ENCODE results near the gene CASP3.

DNA sequence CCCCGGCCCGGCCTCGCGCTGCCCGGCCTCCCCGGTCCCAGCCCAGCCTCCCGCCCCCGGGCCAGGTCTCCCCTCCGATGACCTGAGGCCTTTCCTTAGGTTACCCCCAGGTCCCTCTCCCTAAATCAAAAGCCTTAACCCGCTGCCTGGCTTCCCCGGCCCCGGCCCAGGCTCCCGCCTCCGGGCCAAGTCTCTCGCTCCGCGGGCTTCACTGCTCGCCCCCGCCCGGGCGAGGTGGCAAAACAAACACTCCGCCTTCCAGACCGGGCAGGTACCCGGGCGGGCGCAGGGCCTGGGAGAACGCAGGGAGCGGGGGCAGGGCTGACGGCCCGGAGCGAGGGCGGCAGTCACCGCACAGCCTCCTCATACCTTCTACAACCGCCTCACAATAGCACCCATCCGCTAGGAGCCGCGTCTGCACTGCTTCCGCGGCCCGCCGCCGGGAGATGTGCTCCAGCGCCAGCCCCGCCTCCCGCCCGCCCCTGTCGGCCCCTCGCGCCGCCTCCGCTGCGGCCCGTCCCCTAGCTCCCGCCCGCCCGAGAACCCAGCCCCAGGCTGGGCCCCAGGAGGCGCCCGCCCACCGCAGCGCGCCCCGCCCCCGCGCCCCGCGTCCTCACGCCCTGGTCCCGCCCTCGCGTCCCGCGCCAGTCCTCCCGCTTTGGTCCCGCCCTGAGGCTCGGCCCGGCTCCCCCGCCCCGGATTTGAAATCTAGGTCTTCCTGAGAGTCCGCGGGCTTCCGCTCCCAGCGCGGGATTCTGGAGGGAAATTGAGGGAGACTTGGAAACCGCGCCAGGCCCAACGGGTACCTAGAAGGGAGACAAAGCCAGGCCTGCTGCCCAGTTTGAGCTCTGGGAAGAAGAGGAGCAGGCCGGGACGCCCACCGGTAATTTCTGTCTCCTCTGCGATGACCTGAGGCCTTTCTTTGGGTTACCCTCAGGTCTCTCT lies at the start of gene CASP3, which contains the start of gene PRIMPOL:
- no peak for TF ChIP-seq EP300 (IDR thresholded peaks at IDR 0.05; ENCODE audit: borderline replicate concordance)
- TF ChIP-seq FOXM1 (IDR thresholded peaks at IDR 0.05; ENCODE audit: borderline replicate concordance, low read depth): no peak
- no peak for TF ChIP-seq TEAD4 (IDR thresholded peaks at IDR 0.05)
- TF ChIP-seq, protein P1, sequence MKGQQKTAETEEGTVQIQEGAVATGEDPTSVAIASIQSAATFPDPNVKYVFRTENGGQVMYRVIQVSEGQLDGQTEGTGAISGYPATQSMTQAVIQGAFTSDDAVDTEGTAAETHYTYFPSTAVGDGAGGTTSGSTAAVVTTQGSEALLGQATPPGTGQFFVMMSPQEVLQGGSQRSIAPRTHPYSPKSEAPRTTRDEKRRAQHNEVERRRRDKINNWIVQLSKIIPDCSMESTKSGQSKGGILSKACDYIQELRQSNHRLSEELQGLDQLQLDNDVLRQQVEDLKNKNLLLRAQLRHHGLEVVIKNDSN (IDR thresholded peaks at IDR 0.05): no peak
- TF ChIP-seq RAD21 (IDR thresholded peaks at IDR 0.05; ENCODE audit: low read depth): peak; percentile 29; the same call in 1 of the 2 replicates
- peak; percentile 85 for TF ChIP-seq TAF1 (IDR thresholded peaks at IDR 0.05; ENCODE audit: low read depth)
- TF ChIP-seq, protein P2, sequence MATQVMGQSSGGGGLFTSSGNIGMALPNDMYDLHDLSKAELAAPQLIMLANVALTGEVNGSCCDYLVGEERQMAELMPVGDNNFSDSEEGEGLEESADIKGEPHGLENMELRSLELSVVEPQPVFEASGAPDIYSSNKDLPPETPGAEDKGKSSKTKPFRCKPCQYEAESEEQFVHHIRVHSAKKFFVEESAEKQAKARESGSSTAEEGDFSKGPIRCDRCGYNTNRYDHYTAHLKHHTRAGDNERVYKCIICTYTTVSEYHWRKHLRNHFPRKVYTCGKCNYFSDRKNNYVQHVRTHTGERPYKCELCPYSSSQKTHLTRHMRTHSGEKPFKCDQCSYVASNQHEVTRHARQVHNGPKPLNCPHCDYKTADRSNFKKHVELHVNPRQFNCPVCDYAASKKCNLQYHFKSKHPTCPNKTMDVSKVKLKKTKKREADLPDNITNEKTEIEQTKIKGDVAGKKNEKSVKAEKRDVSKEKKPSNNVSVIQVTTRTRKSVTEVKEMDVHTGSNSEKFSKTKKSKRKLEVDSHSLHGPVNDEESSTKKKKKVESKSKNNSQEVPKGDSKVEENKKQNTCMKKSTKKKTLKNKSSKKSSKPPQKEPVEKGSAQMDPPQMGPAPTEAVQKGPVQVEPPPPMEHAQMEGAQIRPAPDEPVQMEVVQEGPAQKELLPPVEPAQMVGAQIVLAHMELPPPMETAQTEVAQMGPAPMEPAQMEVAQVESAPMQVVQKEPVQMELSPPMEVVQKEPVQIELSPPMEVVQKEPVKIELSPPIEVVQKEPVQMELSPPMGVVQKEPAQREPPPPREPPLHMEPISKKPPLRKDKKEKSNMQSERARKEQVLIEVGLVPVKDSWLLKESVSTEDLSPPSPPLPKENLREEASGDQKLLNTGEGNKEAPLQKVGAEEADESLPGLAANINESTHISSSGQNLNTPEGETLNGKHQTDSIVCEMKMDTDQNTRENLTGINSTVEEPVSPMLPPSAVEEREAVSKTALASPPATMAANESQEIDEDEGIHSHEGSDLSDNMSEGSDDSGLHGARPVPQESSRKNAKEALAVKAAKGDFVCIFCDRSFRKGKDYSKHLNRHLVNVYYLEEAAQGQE (IDR thresholded peaks at IDR 0.05; ENCODE audit: low read depth): no peak
- TF ChIP-seq, protein P3, sequence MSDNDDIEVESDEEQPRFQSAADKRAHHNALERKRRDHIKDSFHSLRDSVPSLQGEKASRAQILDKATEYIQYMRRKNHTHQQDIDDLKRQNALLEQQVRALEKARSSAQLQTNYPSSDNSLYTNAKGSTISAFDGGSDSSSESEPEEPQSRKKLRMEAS (IDR thresholded peaks at IDR 0.05): peak; percentile 41
- no peak for TF ChIP-seq CEBPB (IDR thresholded peaks at IDR 0.05)
- no peak for TF ChIP-seq CREB1 (IDR thresholded peaks at IDR 0.05; ENCODE audit: low read depth)
